GM12875 (cell line): ENCODE data around the gene SCT.

Experiments used
- H3K4me3 ChIP-seq: one replicate; pipeline ENCODE4 v1.5.1; 2011; ENCODE audit warnings: low read depth, low read length, control low read depth
- CTCF ChIP-seq: IDR thresholded peaks from 2 replicates; pipeline ENCODE4 v1.5.1; 2011; ENCODE audit warnings: low read depth, mild to moderate bottlenecking, control low read depth, inconsistent platforms, low read length, moderate library complexity, borderline replicate concordance; ENCODE audit not compliant: insufficient read depth

The SCT gene

GRCh38 chr11:615504-616319 is 11.3 kb downstream of the SCT start, which contains the start of gene IRF7:
Gene IRF7 (minus strand): TSS chr11:615950. CDS start chr11:615364, 586 bp downstream.
- H3K4me3 ChIP-seq = peak within 1 kb of the TSS; percentile 96
- no peak for TF ChIP-seq CTCF

- H3K4me3 ChIP-seq = peak overlapping the region; percentile 96
- no peak for TF ChIP-seq CTCF
These were observed 12.1 kb downstream of the SCT start for GRCh38 chr11:614623-615503.

GRCh38 chr11:614021-614622 is 12.9 kb downstream of the SCT start:
- no peak for TF ChIP-seq CTCF
- H3K4me3 ChIP-seq = peak overlapping the region; percentile 96

- no peak for TF ChIP-seq CTCF
- H3K4me3 ChIP-seq = no peak overlapping the region
These were observed 13.5 kb downstream of the SCT start for GRCh38 chr11:613369-613968.

- H3K4me3 ChIP-seq = no peak overlapping the region
- TF ChIP-seq CTCF = no peak
These were observed 14.1 kb downstream of the SCT start for GRCh38 chr11:612961-613300.

- no peak overlapping the region for H3K4me3 ChIP-seq
- peak; percentile 27; the same call in 1 of the 2 replicates for TF ChIP-seq CTCF
These were observed 14.6 kb downstream of the SCT start for GRCh38 chr11:612201-612960.
